ENCODE data around the gene ADCY7. TPM values are rescaled to one million over a fixed set of nuclear protein-coding genes. Genes with fewer than 3 reads are reported as not detected.

The ADCY7 gene
- total RNA-seq, 1 experiment from 2014 or later: 13.1 TPM

DNA sequence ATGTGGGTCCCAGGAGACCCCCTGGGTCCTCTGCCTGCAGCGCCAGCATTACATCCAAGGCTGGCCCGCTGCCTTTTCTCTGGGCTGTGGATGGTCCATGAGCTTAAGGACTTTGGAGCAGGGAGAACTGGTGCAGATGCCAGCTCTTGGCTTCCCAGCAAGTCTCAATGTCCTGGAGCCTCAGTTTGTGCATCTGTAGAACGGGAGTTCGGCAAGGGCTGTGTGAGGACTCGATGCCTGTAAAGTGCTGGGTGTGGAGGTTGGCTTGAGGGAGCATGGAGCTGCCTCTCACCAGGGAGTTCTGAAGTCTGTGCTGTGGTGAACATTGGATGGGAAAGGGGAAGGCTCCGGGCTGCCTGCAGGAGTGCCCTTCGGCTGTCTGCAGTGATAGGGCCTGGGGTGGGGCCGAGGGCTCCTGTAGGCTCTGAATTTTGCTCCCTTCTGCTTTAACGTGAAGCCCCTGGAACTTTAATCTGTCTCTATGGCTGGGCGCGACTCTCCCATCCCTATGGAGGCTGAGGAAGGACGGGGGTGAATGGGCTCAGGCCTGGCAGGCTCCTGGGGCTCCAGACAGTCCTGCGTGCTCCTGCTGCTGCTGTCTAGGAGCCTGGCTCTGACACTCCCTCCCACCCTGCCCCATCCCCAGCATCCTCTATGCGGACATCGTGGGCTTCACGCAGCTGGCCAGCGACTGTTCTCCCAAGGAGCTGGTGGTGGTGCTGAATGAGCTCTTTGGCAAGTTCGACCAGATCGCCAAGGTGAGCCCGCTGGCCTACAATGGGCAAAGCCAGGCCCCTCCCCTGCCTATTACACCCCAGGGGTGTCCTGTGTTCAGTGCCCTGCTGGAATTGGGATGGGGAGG lies 27.9 kb downstream of the ADCY7 start:
- Histone ChIP-seq H2AFZ (ENCODE audit: low read length) (no peak overlapping the region), H3K79me2 (ENCODE audit: low read length) (no peaks in the 10 kb centered on the region), H3K9ac (ENCODE audit: low read length) (no peak overlapping the region), H3K27me3 (ENCODE audit: low read length) (no peaks in the 10 kb centered on the region), H3K4me2 (ENCODE audit: low read length) (no peak overlapping the region), H3K27ac (ENCODE audit: low read length) (no peak overlapping the region), H3K9me3 (ENCODE audit: low read length) (no peaks in the 10 kb centered on the region), H3K4me1 (ENCODE audit: insufficient read depth, low read length) (no peaks in the 10 kb centered on the region), H3K36me3 (ENCODE audit: low read depth, low read length) (no peaks in the 10 kb centered on the region), H3K9me2 (replicated peaks; ENCODE audit: low read length) (no peaks in the 10 kb centered on the region), H3K4me3 (ENCODE audit: low read length) (no peak overlapping the region), H3F3A (ENCODE audit: low read length, unreplicated experiment) (no peaks in the 10 kb centered on the region), H4K20me1 (ENCODE audit: low read length) (no peaks in the 10 kb centered on the region)
- BruUV-seq (replicated peaks): no TSS peak
- ChIA-PET POLR2A (ENCODE audit: unreplicated experiment) (no interaction called here), CTCF (interaction anchor here (0.6 kb wide), 1 partner anchor 12 kb away, joined by 3 read pairs; no protein-coding TSS in a partner anchor)
- TF ChIP-seq EZH2phosphoT487 (IDR thresholded peaks at IDR 0.05; ENCODE audit: borderline replicate concordance, low read length) (no peak), EZH2 (IDR thresholded peaks at IDR 0.05; ENCODE audit: low read length, unreplicated experiment) (no peak)
- TF ChIP-seq, protein P1, sequence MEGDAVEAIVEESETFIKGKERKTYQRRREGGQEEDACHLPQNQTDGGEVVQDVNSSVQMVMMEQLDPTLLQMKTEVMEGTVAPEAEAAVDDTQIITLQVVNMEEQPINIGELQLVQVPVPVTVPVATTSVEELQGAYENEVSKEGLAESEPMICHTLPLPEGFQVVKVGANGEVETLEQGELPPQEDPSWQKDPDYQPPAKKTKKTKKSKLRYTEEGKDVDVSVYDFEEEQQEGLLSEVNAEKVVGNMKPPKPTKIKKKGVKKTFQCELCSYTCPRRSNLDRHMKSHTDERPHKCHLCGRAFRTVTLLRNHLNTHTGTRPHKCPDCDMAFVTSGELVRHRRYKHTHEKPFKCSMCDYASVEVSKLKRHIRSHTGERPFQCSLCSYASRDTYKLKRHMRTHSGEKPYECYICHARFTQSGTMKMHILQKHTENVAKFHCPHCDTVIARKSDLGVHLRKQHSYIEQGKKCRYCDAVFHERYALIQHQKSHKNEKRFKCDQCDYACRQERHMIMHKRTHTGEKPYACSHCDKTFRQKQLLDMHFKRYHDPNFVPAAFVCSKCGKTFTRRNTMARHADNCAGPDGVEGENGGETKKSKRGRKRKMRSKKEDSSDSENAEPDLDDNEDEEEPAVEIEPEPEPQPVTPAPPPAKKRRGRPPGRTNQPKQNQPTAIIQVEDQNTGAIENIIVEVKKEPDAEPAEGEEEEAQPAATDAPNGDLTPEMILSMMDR (conservative IDR thresholded peaks at IDR 0.05; ENCODE audit: low read depth, low read length): no peak
- ATAC-seq: no peak
- DNase-seq: no peak
- intact Hi-C loops (cut with micrococcal nuclease): no loop called here

GRCh38 chr16:50294955-50295354 lies 28.6 kb downstream of the ADCY7 start:
- BruUV-seq (replicated peaks): no TSS peak
- Histone ChIP-seq H3F3A (ENCODE audit: low read length, unreplicated experiment) (no peaks in the 10 kb centered on the region), H3K9me3 (ENCODE audit: low read length) (no peaks in the 10 kb centered on the region), H3K4me3 (ENCODE audit: low read length) (no peak overlapping the region), H3K36me3 (ENCODE audit: low read depth, low read length) (no peaks in the 10 kb centered on the region), H3K9ac (ENCODE audit: low read length) (no peak overlapping the region), H3K27ac (ENCODE audit: low read length) (no peak overlapping the region), H3K4me1 (ENCODE audit: insufficient read depth, low read length) (no peaks in the 10 kb centered on the region), H3K27me3 (ENCODE audit: low read length) (no peaks in the 10 kb centered on the region), H3K79me2 (ENCODE audit: low read length) (no peaks in the 10 kb centered on the region), H4K20me1 (ENCODE audit: low read length) (no peaks in the 10 kb centered on the region), H3K9me2 (replicated peaks; ENCODE audit: low read length) (no peaks in the 10 kb centered on the region), H2AFZ (ENCODE audit: low read length) (no peak overlapping the region), H3K4me2 (ENCODE audit: low read length) (no peak overlapping the region)
- intact Hi-C loops (cut with micrococcal nuclease): no loop called here
- TF ChIP-seq EZH2 (IDR thresholded peaks at IDR 0.05; ENCODE audit: low read length, unreplicated experiment): no peak
- TF ChIP-seq, protein P1 (conservative IDR thresholded peaks at IDR 0.05; ENCODE audit: low read depth, low read length): no peak
- TF ChIP-seq EZH2phosphoT487 (IDR thresholded peaks at IDR 0.05; ENCODE audit: borderline replicate concordance, low read length): no peak
- ATAC-seq (peak; percentile 62), DNase-seq (peak; percentile 8)
- ChIA-PET POLR2A (ENCODE audit: unreplicated experiment) (no interaction called here), CTCF (no interaction called here)

- POLR2A ChIA-PET (ENCODE audit: unreplicated experiment): no interaction called here
- CTCF ChIA-PET: no interaction called here
- DNase-seq (no peak), ATAC-seq (no peak)
- Histone ChIP-seq H3K4me3 (ENCODE audit: low read length) (no peak overlapping the region), H2AFZ (ENCODE audit: low read length) (no peak overlapping the region), H3F3A (ENCODE audit: low read length, unreplicated experiment) (no peaks in the 10 kb centered on the region), H3K27ac (ENCODE audit: low read length) (no peak overlapping the region), H3K36me3 (ENCODE audit: low read depth, low read length) (no peaks in the 10 kb centered on the region), H4K20me1 (ENCODE audit: low read length) (no peaks in the 10 kb centered on the region), H3K9me3 (ENCODE audit: low read length) (no peaks in the 10 kb centered on the region), H3K79me2 (ENCODE audit: low read length) (no peaks in the 10 kb centered on the region), H3K27me3 (ENCODE audit: low read length) (no peaks in the 10 kb centered on the region), H3K4me1 (ENCODE audit: insufficient read depth, low read length) (no peaks in the 10 kb centered on the region), H3K9me2 (replicated peaks; ENCODE audit: low read length) (no peaks in the 10 kb centered on the region), H3K4me2 (ENCODE audit: low read length) (no peak overlapping the region), H3K9ac (ENCODE audit: low read length) (no peak overlapping the region)
- TF ChIP-seq EZH2 (IDR thresholded peaks at IDR 0.05; ENCODE audit: low read length, unreplicated experiment): no peak
- BruUV-seq (replicated peaks): no TSS peak
- intact Hi-C loops (cut with micrococcal nuclease): no loop called here
Measured at GRCh38 chr16:50295541-50296132, 29.3 kb downstream of the ADCY7 start.
